Astrocyte of the spinal cord (primary cell): ENCODE measurements around the gene LIMS2.

Source experiments
- DNase-seq: peaks from one replicate; pipeline ENCODE4 v3.0.0; 2011; ENCODE audit warnings: low read depth, low spot score
- H3K4me3 ChIP-seq: 2 replicates; pipeline ENCODE4 v1.5.1; 2011; ENCODE audit warnings: low read depth, mild to moderate bottlenecking, low read length, moderate library complexity
- CTCF ChIP-seq: IDR thresholded peaks from 2 replicates; pipeline ENCODE4 v1.5.1; 2012; ENCODE audit warnings: low read depth, mild to moderate bottlenecking, low read length, inconsistent platforms
- in situ Hi-C: cut with HindIII; loops from 2 replicates; pipeline ENCODE4 v1.10.0; 2017; ENCODE audit warnings: low sequenced_read_pairs

Gene LIMS2

GRCh38 chr2:127645026-127645394 lies 30.3 kb downstream of the LIMS2 start:
- DNase-seq = no peak
- H3K4me3 ChIP-seq = no peak overlapping the region
- in situ Hi-C loops = no loop called here
- no peak for TF ChIP-seq CTCF

GRCh38 chr2:127644066-127645025 lies 31.0 kb downstream of the LIMS2 start:
- no peak overlapping the region for H3K4me3 ChIP-seq
- in situ Hi-C loops = no loop called here
- TF ChIP-seq CTCF = no peak
- DNase-seq = no peak

GRCh38 chr2:127643439-127644065 lies 31.8 kb downstream of the LIMS2 start:
- in situ Hi-C loops = no loop called here
- DNase-seq = no peak
- no peak for TF ChIP-seq CTCF
- no peak overlapping the region for H3K4me3 ChIP-seq

- no peak for TF ChIP-seq CTCF
- DNase-seq = no peak
- in situ Hi-C loops = no loop called here
- H3K4me3 ChIP-seq = no peak overlapping the region
Measured at GRCh38 chr2:127642706-127643438, 32.5 kb downstream of the LIMS2 start.

- in situ Hi-C loops = no loop called here
- no peak for DNase-seq
- TF ChIP-seq CTCF = no peak
- H3K4me3 ChIP-seq = no peak overlapping the region
Measured at GRCh38 chr2:127641846-127642507, 33.4 kb downstream of the LIMS2 start.

GRCh38 chr2:127641133-127641532 lies 34.2 kb downstream of the LIMS2 start:
- no peak for TF ChIP-seq CTCF
- in situ Hi-C loops = no loop called here
- no peak overlapping the region for H3K4me3 ChIP-seq
- DNase-seq = no peak
